Measurements from ENCODE around the gene SLC15A1. TPM values are rescaled to one million over a fixed set of nuclear protein-coding genes. Genes with fewer than 3 reads are reported as not detected.

Gene SLC15A1
- total RNA-seq, 1 donor from 2014 or later = not detected

DNA sequence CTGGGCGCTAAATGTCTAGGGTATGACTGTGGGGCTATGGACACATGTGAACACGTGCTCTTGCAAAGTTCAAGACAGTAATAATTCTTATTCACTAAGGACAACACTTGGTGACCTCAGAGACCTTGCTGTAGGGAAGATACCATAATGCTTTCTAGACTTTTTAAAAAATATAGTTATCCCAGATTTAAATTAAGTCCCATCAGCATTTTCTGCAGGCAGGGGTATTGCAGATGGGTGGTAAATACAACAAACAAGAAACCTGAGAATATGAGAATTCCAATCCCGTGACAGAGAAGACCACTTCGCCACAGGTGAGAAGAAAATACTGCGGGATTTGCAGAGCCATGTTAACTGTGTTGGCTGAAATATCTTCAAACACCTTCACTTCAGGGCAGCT, 65.2 kb downstream of the SLC15A1 start:
- Mint-ChIP-seq H3K36me3 (ENCODE audit: low read depth) (no peaks in the 10 kb centered on the region), H3K27ac (no peak overlapping the region), H3K4me1 (no peaks in the 10 kb centered on the region), H3K27me3 (peaks cover 3% of the 10 kb centered on the region), H3K4me3 (no peak overlapping the region), H3K9me3 (no peaks in the 10 kb centered on the region)
- no peak for DNase-seq
- intact Hi-C loops (cut with micrococcal nuclease) = no loop called here

DNA sequence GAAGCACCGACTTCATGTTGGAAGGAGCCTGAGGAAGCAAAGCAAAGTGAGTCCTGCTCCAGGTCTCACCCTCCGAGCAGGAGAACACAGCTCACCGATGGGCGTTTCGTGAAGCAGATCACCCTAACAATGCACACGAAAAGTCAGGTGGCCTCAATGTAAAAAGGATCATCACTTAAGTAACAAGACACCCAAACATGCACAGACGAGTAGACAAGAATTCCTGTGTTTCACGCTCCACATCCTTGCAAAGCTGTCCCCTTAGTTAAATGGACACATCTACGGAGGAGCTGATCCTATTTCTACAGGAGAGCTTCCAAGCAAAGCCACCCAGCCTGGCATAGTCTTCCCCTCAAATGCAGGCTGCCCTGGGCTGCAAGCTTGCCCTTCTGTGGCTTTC, 66.2 kb downstream of the SLC15A1 start:
- no peak overlapping the region for H3K4me3 Mint-ChIP-seq
- no peaks in the 10 kb centered on the region for H3K9me3 Mint-ChIP-seq
- intact Hi-C loops (cut with micrococcal nuclease) = no loop called here
- peaks cover 3% of the 10 kb centered on the region for H3K27me3 Mint-ChIP-seq
- no peak overlapping the region for H3K27ac Mint-ChIP-seq
- no peaks in the 10 kb centered on the region for H3K36me3 Mint-ChIP-seq (ENCODE audit: low read depth)
- no peaks in the 10 kb centered on the region for H3K4me1 Mint-ChIP-seq
- no peak for DNase-seq

- Mint-ChIP-seq H3K27me3 (peaks cover 3% of the 10 kb centered on the region), H3K4me3 (no peak overlapping the region), H3K27ac (no peak overlapping the region), H3K9me3 (no peaks in the 10 kb centered on the region), H3K36me3 (ENCODE audit: low read depth) (no peaks in the 10 kb centered on the region), H3K4me1 (no peaks in the 10 kb centered on the region)
- no peak for DNase-seq
- intact Hi-C loops (cut with micrococcal nuclease) = no loop called here
These were observed 67.3 kb downstream of the SLC15A1 start for GRCh38 chr13:98685146-98685545.

- H3K27ac Mint-ChIP-seq = no peak overlapping the region
- H3K36me3 Mint-ChIP-seq (ENCODE audit: low read depth) = no peaks in the 10 kb centered on the region
- peaks cover 1% of the 10 kb centered on the region for H3K27me3 Mint-ChIP-seq
- no peak for DNase-seq
- H3K4me3 Mint-ChIP-seq = no peak overlapping the region
- H3K4me1 Mint-ChIP-seq = no peaks in the 10 kb centered on the region
- intact Hi-C loops (cut with micrococcal nuclease) = no loop called here
- H3K9me3 Mint-ChIP-seq = no peaks in the 10 kb centered on the region
These were observed 71.4 kb downstream of the SLC15A1 start for GRCh38 chr13:98681049-98681448.

DNA sequence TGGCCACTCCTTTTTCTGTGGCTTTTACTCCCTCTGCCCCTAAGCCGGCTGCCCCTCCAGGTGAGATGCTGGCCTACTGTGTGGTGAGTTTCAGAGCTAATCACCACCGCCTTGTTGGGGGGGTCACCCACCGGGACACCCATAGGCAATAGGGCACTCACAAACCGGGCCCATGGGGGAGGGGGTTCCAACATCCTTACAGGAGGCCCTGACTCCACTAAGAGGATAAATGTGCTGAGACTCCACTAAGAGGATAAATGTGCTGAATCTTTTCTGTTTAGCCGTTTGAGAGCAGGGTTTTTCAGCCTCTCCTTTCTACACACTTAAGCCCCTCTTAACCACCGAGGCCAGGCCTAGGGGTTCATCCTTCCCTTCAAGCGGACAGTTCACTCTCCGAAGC, 73.7 kb downstream of the SLC15A1 start:
- Mint-ChIP-seq H3K27me3 (peaks cover 5% of the 10 kb centered on the region), H3K27ac (no peak overlapping the region), H3K36me3 (ENCODE audit: low read depth) (no peaks in the 10 kb centered on the region), H3K4me1 (no peaks in the 10 kb centered on the region), H3K4me3 (no peak overlapping the region), H3K9me3 (no peaks in the 10 kb centered on the region)
- DNase-seq = no peak
- intact Hi-C loops (cut with micrococcal nuclease) = no loop called here

DNA sequence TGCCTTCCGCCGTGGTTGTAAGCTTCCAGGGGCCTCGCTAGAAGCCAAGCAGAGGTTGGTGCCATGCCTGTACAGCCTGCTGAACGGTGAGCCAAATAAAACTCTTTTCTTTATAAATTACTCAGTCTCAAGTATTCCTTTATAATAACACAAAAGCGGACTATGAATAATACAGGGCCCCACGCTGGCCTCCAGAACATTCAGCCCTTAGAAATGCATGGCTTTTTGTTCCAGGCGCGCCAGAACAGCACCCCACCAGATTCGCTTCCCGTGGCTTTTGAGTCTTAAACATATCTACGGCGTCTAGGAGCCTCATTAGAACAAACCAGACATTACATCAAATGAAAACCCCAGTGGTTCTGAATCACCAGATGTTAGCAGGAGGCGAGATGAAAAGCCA, 75.1 kb downstream of the SLC15A1 start:
- intact Hi-C loops (cut with micrococcal nuclease) = no loop called here
- Mint-ChIP-seq H3K36me3 (ENCODE audit: low read depth) (no peaks in the 10 kb centered on the region), H3K27ac (no peak overlapping the region), H3K27me3 (peaks cover 5% of the 10 kb centered on the region), H3K4me1 (no peaks in the 10 kb centered on the region), H3K9me3 (no peaks in the 10 kb centered on the region), H3K4me3 (no peak overlapping the region)
- DNase-seq = no peak

DNA sequence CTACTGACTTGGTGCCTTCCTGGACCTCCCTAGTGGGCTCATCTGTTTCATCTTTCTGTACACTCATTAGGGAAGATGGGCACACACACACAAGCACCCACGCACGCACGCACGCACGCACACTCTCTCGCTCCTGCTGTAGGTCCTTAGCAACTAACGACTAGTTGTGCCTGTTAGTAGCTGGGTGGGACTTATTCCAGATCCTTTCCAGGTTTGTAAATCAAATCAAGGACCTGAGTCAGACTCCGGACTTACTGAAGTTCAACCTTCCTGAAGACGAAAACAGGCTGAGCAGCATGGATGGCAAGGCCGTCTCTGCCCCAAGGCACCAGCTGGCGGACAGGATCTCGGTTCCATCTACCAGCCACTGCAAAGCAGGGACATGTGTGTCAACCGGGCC, 76.2 kb downstream of the SLC15A1 start:
- H3K4me3 Mint-ChIP-seq = no peak overlapping the region
- peaks cover 10% of the 10 kb centered on the region for H3K27me3 Mint-ChIP-seq
- H3K36me3 Mint-ChIP-seq (ENCODE audit: low read depth) = no peaks in the 10 kb centered on the region
- intact Hi-C loops (cut with micrococcal nuclease) = no loop called here
- no peaks in the 10 kb centered on the region for H3K9me3 Mint-ChIP-seq
- DNase-seq = no peak
- no peaks in the 10 kb centered on the region for H3K4me1 Mint-ChIP-seq
- H3K27ac Mint-ChIP-seq = no peak overlapping the region

DNA sequence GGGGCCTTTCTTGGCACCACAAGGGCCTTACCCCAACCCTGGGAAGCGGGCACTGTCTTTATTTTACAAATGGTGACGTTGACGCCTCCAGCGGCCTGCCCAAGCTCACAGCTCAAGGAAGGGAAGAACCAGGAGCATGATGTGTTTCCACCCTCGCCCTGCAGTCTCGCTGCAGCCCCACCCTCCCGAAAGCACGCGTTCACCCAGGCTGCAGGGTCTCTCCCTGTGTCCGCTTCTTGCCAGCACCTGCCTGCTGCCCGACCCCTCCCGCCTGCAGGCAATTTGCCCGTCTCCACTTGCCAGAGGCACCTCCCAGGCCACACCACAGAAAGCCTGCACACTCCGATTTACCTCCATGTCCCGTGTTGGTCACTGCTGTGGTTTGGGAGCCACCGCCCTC, 76.6 kb downstream of the SLC15A1 start:
- Mint-ChIP-seq H3K4me1 (no peaks in the 10 kb centered on the region), H3K27ac (no peak overlapping the region), H3K27me3 (peaks cover 10% of the 10 kb centered on the region), H3K4me3 (no peak overlapping the region), H3K36me3 (ENCODE audit: low read depth) (no peaks in the 10 kb centered on the region), H3K9me3 (no peaks in the 10 kb centered on the region)
- DNase-seq = no peak
- intact Hi-C loops (cut with micrococcal nuclease) = no loop called here

DNA sequence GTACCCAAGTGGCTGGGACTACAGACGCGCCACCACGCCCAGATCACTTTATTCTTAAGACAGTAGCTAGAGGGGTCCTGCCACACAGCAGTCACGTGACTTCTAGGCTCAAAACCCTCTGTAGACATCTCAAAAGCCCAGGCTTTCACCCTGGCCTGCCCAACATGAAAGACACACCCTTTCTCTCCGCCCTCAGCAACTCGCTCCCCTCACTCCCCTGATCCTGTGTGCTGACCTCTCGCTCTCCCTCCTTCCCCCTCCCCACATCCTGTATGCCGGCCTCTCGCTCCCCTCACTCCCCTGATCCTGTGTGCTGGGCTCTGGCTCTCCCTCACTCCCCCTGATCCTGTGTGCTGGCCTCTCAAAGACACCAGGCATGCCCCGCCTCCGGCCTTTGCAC, 77.4 kb downstream of the SLC15A1 start:
- Mint-ChIP-seq H3K36me3 (ENCODE audit: low read depth) (no peaks in the 10 kb centered on the region), H3K4me3 (no peak overlapping the region), H3K27ac (no peak overlapping the region), H3K9me3 (no peaks in the 10 kb centered on the region), H3K27me3 (peaks cover 15% of the 10 kb centered on the region), H3K4me1 (no peaks in the 10 kb centered on the region)
- intact Hi-C loops (cut with micrococcal nuclease) = no loop called here
- DNase-seq = no peak

DNA sequence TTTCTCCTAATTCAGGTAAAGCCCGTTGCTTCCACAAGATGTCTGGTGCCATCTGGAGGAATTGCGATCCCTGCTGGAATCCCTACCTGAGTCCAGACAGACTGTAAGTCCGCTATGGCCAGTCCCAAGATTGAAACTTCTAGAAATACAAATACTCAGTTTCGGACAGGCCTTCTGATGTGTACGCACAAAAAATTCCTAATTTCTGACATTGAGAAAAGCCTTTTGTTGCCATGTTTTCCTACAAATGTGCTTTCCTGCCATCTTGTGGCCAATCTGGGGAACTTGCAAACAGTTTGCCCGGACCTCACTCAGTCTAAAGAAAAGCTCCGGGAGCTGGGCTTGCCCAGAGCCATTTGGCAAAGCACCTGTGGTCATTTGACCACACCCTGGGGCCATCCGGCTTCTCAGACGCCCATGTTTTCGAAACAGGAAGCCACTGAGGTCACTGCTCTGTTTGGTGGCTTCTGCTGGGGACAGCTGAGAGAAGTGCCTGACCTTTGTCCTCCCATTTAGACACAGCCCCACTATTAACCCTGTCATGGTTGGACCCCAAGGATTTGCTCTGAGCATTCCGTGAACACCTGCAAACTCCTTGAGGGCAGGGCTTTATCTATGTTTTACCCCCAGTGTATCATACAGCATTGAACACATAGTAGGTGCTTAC, 79.4 kb downstream of the SLC15A1 start:
- intact Hi-C loops (cut with micrococcal nuclease) = loop anchor here (1.0 to 5.0 kb wide), 3 partner anchors 169 to 818 kb away; no protein-coding TSS in a partner anchor
- no peaks in the 10 kb centered on the region for H3K4me1 Mint-ChIP-seq
- H3K4me3 Mint-ChIP-seq = no peak overlapping the region
- no peaks in the 10 kb centered on the region for H3K36me3 Mint-ChIP-seq (ENCODE audit: low read depth)
- no peaks in the 10 kb centered on the region for H3K9me3 Mint-ChIP-seq
- peak; percentile 83 for DNase-seq
- H3K27ac Mint-ChIP-seq = no peak overlapping the region
- H3K27me3 Mint-ChIP-seq = peaks cover 17% of the 10 kb centered on the region

DNA sequence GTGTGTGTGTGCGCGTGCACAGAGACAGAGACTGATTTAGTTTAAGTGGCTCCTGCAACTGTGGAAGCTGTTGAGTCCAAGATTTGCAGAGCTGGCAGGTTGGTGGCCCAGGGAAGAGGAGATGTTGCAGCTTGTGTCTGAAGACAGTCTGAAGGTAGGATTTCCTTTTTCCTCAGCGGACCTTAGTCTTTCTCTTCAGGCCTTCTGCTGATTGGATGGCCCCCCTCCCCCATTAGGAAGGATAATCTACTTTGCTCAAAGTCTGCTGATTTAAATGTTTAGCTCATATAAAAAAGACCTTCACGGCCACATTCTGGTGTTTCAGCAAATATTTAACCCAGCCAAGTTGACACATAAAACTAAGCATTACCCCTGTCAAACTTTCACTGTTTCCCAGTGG, 84.3 kb downstream of the SLC15A1 start:
- Mint-ChIP-seq H3K27me3 (peaks cover 25% of the 10 kb centered on the region), H3K36me3 (ENCODE audit: low read depth) (no peaks in the 10 kb centered on the region), H3K27ac (no peak overlapping the region), H3K9me3 (no peaks in the 10 kb centered on the region), H3K4me3 (no peak overlapping the region), H3K4me1 (peaks cover 14% of the 10 kb centered on the region)
- DNase-seq = no peak
- intact Hi-C loops (cut with micrococcal nuclease) = loop anchor here (10.0 kb wide), 1 partner anchor 523 kb away; the partner anchor contains the start of gene FARP1

DNA sequence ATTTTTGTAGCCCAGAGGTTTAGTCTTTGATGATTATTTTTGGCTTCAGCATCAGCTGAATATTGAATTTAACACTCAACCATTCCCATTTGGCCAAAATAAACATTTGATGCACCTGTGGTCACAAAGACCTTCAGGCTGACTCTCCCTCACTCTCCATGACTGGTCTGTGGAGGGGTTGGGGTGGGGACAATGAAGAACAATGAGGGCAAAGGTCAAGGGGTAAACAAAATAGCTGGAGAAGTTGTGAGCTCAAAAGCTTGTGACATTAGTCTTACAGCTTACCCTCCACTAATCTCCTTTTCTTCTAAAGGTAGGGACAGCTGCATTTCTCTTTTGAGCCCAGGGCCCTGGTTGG, 86.9 kb downstream of the SLC15A1 start:
- H3K4me1 Mint-ChIP-seq = peaks cover 14% of the 10 kb centered on the region
- no peak overlapping the region for H3K4me3 Mint-ChIP-seq
- no peak for DNase-seq
- no peaks in the 10 kb centered on the region for H3K36me3 Mint-ChIP-seq (ENCODE audit: low read depth)
- H3K27ac Mint-ChIP-seq = no peak overlapping the region
- no peaks in the 10 kb centered on the region for H3K9me3 Mint-ChIP-seq
- intact Hi-C loops (cut with micrococcal nuclease) = loop anchor here (10.0 kb wide), 1 partner anchor 521 kb away; the partner anchor contains the start of gene FARP1
- H3K27me3 Mint-ChIP-seq = peaks cover 21% of the 10 kb centered on the region

- Mint-ChIP-seq H3K36me3 (ENCODE audit: low read depth) (no peaks in the 10 kb centered on the region), H3K4me3 (no peak overlapping the region), H3K27me3 (peaks cover 18% of the 10 kb centered on the region)
These were observed 87.4 kb downstream of the SLC15A1 start for GRCh38 chr13:98664924-98665637.

GRCh38 chr13:98664510-98664909, 88.0 kb downstream of the SLC15A1 start:
- DNase-seq = no peak
- no peak overlapping the region for H3K4me3 Mint-ChIP-seq
- no peaks in the 10 kb centered on the region for H3K36me3 Mint-ChIP-seq (ENCODE audit: low read depth)
- peaks cover 14% of the 10 kb centered on the region for H3K4me1 Mint-ChIP-seq
- H3K27ac Mint-ChIP-seq = no peak overlapping the region
- H3K9me3 Mint-ChIP-seq = no peaks in the 10 kb centered on the region
- intact Hi-C loops (cut with micrococcal nuclease) = loop anchor here (1.0 to 10.0 kb wide), 6 partner anchors 67 to 687 kb away; partner anchors contain the start of gene FARP1
- peaks cover 18% of the 10 kb centered on the region for H3K27me3 Mint-ChIP-seq

More at GRCh38 chr13:98664924-98665637, 87.4 kb downstream of the SLC15A1 start:
- Mint-ChIP-seq H3K4me1 (peaks cover 14% of the 10 kb centered on the region), H3K9me3 (no peaks in the 10 kb centered on the region), H3K27ac (no peak overlapping the region)
- DNase-seq = no peak
- intact Hi-C loops (cut with micrococcal nuclease) = loop anchor here (1.0 to 10.0 kb wide), 6 partner anchors 68 to 688 kb away; partner anchors contain the start of gene FARP1
